ENCODE measurements around the gene HOXB6.

HOXB6 gene

DNA sequence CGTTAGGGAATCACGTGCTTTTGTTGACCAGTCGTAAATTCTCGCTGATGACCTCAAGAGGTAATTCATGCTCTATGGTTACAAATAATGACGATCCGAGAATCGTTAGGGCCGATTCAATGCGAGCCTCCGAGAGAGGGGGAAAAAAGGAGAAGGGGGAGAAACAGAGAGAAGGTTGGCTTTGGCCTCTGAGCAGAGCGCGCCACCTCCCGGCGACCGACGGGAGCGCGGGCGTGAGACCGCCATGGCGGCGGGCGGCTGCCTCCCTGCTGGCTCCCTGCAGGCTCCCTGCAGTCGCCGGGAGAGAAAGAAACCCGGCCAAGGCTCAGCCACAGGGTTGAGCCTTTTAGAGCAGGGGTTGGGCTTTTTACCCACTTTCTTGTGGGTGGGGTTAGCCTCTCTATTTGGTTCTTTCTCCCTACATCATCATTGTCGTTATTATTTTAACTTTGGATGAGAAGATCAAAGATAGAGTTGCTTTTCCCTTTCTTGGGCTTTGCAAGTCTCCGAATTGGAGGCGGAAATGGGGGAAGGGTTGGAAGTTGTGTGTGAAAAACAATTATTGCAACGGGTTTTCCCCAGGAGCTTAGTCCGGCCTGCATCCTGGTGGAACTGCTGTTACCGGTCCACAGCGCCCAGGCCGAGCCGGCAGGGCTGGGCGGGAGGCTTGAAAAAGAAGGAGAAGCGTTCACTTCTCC is 10.8 kb downstream of the HOXB6 start:
- peak; percentile 86 for DNase-seq

GRCh38 chr17:48593126-48593829 is 11.5 kb downstream of the HOXB6 start, which contains the start of gene HOXB5:
Gene HOXB5 (minus strand): TSS chr17:48593779. CDS start chr17:48593682, 97 bp downstream.
- peak; percentile 14 for DNase-seq

GRCh38 chr17:48592577-48592976 is 12.2 kb downstream of the HOXB6 start:
- peak; percentile 20 for DNase-seq

DNA sequence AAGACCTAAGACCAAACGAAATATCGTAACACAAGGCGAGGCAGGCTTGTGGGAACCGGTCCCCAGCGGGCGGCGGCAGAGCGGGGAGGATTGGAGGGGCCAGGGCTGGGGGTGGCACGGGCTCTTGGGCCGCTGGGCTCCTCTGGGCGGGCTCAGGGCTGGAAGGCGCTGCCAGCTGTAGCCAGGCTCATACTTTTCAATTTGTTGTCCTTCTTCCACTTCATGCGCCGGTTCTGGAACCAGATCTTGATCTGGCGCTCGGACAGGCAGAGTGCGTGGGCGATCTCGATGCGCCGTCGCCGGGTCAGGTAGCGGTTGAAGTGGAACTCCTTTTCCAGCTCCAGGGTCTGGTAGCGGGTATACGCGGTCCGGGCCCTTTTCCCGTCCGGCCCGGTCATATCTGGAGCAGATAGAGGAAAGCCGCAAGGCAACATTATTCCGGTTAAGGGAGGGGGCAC is 12.7 kb downstream of the HOXB6 start:
- no peak for DNase-seq

- no peak for DNase-seq
Measured at GRCh38 chr17:48591255-48592056, 13.3 kb downstream of the HOXB6 start.

DNA sequence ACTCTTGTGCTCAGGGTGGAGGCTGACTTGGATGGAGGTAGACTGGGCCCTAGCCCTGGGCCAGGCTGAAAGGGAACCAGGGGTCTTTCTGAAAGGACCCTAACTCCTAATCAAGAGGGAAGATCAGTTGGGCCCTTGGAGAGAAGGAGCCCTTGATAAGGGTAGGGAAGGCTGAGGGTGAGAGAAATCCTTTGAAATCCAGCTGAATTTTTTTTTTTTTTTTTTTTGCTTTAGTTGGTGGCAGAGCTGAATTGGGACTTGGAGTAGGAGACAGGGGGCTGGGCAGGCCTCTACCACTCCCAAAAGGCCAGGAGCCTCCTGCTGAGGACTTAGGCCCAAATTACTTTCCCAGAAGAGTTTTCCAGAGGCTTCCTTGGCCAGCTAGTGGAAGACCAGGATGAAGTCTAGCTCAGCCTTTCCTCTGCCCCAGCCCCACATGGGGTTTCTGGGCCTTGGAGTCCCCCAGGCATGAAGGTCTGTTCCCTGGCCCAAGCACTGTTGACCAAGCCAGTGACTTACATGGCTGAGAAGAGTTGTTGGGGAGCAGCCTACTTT is 14.1 kb downstream of the HOXB6 start:
- DNase-seq, result no peak

- no peak for DNase-seq
Measured at GRCh38 chr17:48589831-48590606, 14.8 kb downstream of the HOXB6 start, which contains the start of gene HOXB3. Gene HOXB3 (minus strand): TSS chr17:48590241. CDS start chr17:48552474, 37,767 bp downstream.

DNA sequence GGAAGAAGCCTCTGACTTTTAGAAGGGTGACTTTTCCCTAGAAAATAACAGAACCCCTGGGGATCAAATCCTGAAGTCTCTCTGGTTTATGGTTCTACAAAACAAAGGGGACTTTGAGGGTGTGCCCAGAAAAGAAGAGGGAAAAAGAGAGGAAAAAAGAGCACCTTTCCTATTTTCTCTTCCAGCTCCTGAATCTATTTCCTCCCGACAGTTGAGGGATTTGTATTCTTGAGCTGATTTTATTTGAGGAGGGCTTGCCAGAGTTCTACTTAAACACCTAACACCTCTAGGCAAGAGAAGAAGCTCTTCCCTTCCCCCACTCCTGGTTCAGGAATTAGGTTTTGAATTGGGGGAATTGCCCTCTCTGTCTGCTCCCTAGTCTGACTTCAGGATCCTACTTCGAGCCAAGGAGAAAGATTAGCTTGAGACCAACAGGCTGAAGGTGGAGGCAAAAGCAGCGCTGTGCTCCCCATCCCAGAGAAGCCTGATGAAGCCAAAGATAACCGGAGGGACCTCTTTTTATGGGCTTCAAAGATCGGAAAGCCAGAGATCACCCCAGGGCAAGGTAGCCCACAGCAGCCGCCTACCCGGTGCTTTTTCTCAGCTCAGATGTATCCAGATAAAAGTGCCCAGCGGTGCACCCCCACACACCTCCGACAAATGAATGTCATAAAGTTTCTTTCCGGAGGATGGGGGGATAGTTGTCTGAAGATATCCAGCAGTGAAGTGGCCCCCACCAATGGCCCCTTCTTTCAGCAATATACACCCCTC is 15.5 kb downstream of the HOXB6 start:
- no peak for DNase-seq

GRCh38 chr17:48588528-48588927 is 16.3 kb downstream of the HOXB6 start:
- no peak for DNase-seq

- no peak for DNase-seq
Measured at GRCh38 chr17:48588074-48588415, 16.7 kb downstream of the HOXB6 start.

DNA sequence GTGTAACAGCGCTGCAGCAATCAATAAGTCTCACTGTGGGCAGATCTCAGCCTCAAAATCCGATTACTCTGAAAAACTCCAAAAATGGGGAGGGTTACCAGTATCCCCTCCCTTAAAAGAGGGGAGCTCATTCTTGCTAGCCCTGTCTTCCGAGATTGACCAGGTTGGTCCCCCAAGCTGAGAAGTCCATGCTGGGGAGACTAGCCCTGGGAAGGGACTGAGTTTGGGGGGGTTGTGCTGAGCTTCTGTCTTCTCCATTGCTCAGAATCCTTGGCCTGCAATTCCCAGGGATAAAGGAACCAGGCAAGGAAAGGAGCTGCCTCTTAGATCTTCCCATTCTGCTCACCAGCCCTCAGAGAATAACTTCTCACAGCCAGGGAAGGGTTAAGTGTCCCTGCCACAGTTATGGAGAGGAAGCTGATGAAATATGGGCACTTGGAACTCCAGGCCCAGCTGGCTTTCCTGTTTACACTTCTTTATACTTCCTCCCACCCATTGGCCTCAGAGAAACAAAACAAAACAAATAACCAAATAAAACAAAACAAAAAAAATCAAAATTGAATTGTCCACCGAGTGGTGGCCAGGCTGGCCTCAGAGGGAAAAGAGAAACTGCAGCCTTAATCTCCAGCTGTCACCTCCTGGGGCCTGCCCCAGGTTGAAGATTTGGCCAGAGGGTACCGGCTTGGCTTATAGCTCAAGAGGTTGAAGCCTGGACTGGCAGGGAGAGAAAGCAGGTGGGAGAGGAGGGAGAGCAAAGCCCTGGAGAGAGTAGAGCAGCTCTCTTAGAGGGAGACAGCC is 17.3 kb downstream of the HOXB6 start:
- DNase-seq, result no peak

- no peak for DNase-seq
Measured at GRCh38 chr17:48586355-48587258, 18.2 kb downstream of the HOXB6 start.

- no peak for DNase-seq
Measured at GRCh38 chr17:48584223-48584741, 20.5 kb downstream of the HOXB6 start.

DNA sequence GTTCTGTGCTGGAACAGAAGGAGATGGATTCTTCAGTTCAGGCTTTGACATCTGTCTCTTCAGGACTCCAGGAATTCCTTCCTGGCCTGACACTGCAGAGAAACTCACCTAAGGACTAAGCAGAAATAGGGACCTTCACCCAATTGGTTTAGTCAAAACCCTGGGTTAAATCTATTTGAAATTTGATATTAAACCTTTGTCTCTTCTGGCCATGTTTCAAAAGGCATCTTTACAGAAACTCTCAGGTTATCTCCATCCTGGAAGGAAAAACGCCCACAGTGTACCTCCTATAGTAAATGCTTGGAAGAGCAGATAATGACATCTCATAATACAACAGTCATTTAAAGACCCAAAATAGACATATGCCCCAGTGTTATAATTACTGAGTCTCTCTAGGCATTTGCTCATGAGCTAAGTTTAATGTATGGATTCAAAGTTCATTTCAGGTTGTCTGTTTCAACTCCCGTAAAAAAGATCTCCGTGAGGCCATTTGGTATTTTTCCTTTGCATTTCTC is 21.0 kb downstream of the HOXB6 start:
- no peak for DNase-seq

DNA sequence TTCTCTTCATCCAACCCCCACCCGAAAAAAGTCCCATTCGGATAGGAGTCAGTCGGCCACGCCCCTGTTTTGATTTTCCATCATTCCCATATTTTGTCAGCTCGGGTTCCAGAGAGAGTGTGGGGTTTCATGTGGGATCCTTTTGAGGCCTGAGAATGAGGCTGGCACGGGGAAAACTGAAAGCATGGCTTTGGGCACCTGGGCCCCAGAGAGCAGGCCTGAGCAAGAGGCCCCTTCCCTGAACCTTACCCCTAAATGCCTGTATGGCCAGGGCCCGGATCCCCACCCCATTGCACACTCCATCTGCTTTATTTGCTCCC is 22.1 kb downstream of the HOXB6 start:
- no peak for DNase-seq

- no peak for DNase-seq
Measured at GRCh38 chr17:48579760-48580554, 24.8 kb downstream of the HOXB6 start.

- DNase-seq, result no peak
Measured at GRCh38 chr17:48579471-48579759, 25.4 kb downstream of the HOXB6 start.

DNA sequence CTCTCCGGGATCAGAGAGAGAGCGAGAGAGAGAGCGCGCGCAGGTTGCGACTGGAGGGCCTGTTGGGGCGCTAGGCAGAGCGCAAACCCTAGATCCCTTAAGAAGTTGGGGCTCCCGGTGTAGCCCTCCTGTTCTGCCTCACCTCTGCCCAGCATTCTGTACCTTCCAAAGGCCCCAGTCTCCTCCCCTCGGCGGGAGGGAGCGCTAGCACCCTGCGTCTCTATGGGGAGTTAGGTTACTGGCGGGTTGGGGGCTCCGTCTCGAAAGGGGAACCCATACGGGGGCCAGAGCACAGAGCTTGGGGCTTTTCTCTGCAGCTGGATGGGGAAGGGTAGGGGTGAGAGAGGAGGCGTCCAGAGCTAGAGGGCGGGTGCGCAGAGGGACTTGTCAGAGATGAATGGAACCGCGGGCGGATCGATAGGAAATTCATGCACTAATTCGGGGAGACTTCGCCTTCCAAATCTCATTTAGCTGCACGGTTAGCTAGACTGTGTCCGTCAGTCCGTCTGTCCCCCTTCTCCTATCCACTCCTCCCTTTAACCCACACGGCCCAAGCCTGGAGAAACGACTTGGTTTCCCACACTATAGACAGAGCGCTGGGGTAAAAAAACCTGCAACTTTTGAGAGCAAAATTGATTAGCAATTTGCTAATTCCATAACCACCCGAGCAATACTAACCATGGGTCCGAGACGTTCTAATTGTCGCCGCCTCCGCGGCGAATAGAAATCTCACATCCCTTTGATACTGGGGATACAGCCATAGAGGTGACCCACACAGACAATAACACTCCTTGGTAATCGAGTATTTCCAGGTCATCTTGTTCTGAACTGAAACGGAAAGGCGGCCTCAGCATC is 25.9 kb downstream of the HOXB6 start:
- DNase-seq, result no peak
